HG03439 (cell line): Measurements from ENCODE around the gene TGFB1.
A peak's percentile ranks its signal among the peaks of the same experiment; 100 is the strongest.
"Not testable (repeated sequence)": the region's sequence is repeated elsewhere in the genome, so short reads cannot be mapped to it uniquely, and the experiment has no call there.

ENCODE experiments used
- ATAC-seq: cut with Tn5 transposase; IDR thresholded peaks from one replicate; pipeline ENCODE4 v1.9.1; 2021; ENCODE audit warnings: mild to moderate bottlenecking, moderate library complexity; ENCODE audit not compliant: unreplicated experiment

The TGFB1 gene

DNA sequence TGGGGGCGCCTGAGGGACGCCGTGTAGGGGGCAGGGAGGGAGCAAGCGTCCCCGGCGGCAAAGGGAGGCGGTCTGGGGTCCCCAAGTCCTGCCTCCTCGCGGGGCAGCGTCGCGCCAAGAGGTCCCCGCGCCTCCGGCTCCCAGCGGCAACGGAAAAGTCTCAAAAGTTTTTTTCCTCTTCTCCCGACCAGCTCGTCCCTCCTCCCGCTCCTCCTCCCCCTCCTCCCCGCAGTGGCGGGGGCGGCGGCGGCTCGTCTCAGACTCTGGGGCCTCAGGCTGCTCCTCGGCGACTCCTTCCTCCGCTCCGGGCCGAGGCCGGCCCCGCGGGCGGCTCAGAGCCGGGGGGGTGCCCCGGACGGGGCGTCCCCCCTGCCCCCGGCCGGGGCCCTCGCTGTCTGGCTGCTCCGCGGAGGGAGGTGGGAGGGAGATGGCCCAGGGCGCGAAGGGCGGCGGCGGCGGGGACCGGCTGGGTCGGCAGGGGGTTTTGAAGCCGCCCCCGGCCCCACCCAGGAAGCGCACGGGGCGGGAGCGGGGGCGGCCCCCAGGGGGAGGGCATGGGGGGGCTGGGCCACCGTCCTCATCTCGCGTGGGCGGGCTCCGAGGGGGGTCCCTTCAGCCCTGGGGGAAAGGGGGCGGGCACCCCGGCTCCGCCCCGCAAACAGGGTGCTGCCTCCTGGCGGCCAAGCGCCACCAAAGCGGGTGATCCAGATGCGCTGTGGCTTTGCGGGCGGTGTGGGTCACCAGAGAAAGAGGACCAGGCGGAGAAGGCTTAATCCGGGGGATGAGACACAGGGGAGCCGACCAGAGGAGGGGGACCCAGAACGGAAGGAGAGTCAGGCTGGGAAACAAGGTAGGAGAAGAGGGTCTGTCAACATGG is at the start of gene TGFB1:
Gene TGFB1 (minus strand): TSS at position 457 of the 877 bp plus-strand sequence. CDS start 878 bp downstream, outside the sequence.
- ATAC-seq, result peak; percentile 49

DNA sequence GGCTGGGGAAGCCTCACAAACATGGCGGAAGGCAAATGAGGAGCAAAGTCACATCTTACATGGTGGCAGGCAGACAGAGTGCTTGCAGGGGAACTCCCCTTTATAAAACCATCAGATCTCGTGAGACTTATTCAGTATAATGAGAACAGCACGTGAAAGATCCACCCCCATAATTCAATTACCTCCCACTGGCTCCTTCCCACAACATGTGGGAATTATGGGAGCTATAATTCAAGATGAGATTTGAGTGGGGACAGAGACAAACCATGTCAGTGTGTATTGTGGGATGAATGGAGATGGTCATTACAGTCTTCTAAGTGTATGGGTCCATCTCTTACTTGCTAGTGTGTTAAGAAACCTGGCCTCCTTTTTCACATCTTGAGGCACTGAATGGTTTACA is 48.3 kb upstream of the TGFB1 start:
- ATAC-seq, result no peak

DNA sequence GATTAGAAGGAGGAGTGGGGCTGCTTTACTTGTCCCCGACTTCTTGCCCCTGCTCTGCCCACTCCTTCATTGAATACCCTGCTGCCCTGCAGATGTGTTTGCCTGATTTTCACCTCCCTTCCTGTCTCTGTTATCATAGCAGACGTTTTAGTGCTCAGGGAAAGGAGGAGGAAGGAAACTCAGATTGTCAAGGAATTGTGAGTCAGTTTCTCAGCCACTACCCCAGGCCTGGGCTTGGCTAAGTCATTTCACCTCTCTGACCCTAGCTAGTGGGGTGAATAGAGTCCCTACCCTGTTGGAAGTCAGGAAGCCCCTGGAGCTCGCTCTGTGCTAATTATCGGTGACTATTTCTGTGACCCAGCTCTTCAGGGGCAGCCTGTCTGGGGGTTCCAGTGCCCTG is 47.8 kb upstream of the TGFB1 start:
- no peak for ATAC-seq

DNA sequence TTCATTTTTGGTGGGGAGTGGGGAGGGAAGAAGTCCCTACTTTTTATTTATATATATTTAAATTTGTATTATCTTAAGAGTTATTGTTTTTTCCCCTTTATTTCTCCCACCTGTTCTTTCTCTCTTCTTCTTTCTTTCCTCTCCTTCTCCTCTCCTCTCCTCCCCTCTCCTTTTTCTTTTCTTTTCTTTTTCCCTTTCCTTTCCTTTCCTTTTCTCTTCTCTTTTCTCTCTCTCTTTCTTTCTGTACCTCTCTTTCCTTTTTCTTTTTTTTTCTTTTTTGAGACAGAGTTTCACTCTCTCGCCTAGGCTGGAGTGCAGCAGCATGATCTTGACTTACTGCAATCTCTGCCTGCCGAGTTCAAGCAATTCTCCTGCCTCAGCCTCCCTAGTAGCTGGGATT is 45.8 kb upstream of the TGFB1 start:
- ATAC-seq, result no peak

DNA sequence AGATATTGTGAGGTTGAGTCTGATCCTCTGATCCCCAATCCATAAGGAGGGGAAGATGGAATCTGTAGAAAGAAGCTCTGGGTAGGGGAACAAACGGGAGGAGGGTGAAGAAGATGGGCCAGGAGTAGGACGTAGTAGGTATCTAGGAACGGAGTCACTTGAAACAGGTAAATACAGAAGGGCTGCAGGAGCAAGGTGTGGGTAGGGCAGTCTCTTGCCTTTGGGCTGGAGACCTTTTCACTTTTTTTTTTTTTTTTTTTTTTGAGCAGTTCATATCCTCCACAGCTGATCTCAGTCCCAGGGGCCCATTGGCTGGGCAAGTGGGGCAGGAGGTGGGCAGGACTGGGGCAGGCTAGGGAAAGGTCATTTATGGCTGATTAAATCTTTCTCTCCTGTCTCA is 45.4 kb upstream of the TGFB1 start:
- ATAC-seq, result no peak

DNA sequence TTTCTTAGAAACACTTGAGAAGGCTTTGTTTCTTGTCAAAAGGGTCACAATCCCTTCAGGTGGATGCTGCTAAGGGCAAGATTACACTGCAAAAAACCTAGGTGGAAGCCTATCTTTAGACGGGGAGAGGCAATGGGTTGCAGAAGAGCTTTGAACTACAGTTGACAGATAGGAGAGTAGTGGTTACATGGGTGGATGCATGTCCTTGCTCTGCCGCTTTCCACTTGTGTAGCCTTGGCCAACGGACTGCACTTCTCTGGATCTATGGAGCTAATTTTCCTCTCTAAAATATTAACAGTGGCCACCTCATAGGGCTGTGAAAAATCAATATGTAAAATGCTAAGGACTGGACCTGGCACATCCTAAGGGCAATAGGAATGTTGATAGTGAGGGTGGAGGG is 44.9 kb upstream of the TGFB1 start:
- no peak for ATAC-seq

DNA sequence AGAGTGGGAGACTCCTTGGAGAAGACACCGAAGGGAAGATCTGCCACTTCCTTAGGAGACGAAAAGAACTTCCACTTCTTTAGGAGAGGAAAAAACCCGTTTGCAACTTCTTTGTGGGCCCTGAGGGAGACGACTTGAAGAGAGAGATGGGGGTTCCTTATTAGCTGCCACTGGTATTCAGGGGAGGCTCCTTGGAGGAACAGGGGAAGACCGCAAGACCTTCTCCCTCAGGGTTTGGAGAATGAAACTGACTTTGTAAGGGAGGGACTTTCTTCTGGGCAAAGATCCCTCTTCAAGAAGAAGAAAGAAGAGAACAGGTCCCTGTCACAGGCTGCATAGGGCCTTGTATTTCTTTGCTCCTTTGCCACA is 44.3 kb upstream of the TGFB1 start:
- ATAC-seq, result no peak

DNA sequence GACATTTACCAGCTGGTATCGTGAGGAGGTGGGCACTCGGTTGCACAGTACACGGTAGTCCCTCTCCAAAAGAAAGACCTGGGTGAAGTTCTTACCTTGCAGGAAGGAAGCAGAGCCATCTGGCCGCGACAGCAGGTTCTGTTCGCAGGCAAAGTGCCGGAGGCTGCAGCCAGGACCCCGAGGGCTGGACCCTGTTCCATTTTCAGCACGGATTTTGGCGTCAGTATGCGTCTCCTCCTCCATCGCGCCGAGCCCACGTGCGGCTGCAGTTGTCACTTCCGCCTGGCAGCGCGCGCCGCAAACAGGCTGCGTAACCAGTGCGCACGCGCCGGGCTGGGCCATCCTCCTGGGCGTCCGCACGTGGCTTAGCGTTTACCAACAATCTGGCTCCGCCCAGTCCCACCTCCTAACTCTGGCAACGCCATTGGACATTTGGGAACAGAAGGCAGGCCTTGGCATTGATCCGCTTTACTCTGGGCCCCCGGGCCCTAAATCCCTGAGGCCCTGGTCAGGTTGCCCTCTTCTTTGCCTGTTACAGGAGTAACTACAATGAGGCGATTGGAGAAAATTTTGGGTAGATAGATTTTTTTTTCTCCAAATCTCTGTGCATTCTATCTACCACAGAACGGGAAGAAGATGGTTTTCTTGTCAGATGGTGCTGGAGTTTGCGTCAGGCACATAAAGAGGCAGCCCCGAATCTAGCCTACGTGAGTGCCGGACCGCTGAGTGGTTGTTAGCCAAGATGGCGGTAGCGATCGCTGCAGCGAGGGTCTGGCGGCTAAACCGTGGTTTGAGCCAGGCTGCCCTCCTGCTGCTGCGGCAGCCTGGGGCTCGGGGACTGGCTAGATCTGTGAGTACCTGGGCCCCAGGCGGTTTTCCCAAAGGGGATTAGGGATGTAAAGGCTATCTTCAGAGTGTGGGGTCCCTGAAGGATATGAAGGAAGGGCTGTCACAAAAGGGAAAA is 43.6 kb upstream of the TGFB1 start, which contains the start of the genes BCKDHA and EXOSC5:
Gene BCKDHA (plus strand): TSS at position 733 of the 964 bp plus-strand sequence. CDS start 10 bp downstream, at position 743.
Gene EXOSC5 (minus strand): TSS at position 274 of the 964 bp plus-strand sequence. CDS start 31 bp downstream, at position 243.
- peak; percentile 88 for ATAC-seq

DNA sequence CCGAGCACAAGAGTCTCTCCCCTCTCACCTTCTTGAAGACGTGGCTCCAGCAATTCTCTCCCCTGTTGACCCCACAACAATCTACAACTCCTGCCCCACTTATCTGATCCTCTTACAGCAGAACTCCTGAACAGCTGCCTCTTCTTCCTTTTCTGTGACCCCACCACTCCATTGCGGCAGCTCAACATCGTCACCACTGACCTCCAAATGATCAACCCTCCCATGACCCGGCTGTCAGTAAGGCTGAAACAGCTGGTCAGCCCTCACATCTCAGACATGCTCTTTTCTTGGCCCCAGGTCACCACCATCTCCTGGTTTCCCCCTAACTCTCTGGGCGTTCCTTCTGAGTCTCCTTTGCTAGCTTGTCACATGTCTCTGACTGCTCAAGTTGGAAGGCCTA is 41.6 kb upstream of the TGFB1 start:
- ATAC-seq, result no peak

DNA sequence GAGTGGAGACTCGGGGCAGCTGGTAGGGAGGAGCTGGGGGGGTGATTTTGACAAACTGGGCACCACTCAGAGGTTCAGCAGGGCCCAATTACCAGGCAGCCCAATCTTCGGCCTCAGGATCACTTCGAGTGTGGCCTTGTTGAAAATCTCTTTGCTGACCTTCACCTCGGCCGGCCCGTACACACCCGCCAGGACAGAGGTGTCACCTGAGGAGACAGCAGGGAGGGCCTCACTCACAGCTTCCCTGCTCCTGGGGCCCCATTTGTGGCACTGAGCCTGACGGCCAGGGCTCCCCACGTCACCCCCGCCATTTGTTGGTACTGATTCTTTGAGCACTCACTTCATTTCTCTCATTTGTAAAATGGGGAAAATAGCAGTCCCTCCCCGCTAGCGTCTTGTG is 39.1 kb upstream of the TGFB1 start:
- ATAC-seq, result no peak

DNA sequence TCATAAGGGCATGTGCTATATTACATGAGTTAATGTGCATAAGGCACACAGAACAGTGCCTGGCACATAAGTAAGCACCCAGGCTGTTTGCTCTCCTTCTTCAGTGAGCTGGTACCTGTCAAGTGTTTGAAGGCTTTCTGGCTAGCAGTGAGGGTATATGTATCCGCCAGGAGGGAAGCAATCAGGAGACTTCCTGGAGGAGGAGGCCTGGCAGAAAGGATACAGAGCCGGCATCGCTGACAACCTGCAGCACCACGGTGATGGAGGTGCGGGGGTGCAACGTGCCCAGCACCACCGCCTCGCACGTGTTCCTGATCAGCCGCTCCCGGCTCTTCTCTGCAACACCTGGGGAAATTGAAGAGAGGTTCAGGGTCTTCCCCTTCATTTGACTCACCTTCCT is 37.9 kb upstream of the TGFB1 start:
- ATAC-seq, result no peak

DNA sequence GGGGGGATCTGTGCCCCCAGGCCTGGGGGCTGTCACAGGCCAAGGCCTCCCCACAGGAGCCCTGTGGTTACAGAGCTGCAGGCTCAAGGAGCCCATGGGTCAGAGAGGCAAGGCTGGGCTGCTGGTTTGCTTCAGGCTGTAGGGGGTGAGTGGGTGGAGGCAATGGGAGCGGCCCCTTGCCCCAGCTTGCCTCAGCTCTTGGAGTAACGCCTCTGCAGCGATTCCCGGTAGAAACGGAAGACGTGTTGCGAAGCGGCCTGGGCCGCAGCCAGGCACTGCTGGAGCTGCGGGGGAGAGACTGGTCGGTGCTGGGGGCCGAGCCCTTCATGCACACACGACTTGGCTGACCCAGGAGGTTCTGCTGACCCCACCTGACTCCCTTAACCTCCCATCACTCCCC is 32.7 kb upstream of the TGFB1 start:
- no peak for ATAC-seq

DNA sequence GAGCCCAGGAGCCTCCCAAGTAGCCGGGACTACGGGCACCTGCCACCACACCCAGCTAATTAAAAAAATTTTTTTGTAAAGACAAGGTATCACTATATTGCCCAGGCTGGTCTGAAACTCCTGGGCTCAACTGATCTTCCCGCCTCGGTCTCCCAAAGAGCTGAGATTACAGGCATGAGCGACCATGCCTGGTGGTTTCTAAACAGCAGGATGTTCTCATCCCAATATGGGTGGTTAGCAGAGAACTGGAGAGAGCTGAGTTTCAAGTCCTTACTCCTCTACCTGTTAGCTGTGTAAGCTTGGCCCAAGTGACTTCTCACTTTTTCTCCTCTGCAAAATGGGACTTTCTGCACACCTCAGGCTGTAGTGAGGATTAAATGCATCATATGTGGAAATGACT is 30.6 kb upstream of the TGFB1 start:
- no peak for ATAC-seq

DNA sequence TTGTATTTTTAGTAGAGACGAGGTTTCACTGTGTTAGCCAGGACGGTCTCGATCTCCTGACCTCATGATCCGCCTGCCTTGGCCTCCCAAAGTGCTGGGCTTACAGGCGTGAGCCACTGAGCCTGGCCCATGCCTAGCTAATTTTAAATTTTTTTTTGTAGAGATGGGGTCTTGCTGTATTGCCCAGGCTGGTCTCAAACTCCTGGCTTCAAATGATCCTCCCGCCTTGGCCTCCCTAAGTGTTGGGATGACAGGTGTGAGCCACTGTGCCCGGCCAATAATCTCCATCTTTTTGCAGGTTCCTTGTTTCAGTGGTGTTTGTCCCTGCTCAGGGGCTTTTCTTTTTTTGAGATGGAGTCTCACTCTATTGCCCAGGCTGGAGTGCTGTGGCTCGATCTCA is 27.8 kb upstream of the TGFB1 start:
- ATAC-seq, result not testable (repeated sequence)

DNA sequence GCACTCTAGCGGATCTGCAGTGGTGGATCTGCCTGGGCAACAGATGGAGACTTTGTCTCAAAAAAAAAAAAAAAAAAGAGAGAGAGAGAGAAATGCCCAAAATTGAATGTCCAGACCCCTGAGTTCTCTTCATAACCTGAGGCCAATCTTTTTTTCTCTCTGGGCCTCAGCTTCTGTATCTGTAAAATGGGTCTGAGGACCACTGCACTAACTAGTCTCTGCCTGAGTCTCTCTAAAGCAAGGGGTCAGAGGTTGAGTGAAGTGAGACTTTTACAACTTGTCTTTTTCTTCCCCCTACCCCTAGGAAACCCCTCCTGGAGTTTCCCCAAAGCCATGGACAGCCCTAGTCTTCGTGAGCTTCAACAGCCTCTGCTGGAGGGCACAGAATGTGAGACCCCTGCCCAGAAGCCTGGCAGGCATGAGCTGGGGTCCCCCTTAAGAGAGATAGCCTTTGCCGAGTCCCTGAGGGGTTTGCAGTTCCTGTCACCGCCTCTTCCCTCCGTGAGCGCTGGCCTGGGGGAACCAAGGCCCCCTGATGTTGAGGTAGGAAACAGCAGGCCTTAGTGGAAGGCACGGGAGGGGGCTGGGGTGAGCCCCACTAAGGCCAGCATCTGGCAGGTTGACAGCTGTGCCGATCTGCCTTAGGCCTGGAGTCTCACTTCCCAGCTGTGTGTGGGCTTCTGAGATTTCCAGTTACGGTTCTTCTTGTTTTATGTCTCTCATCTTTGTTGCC is 24.4 kb upstream of the TGFB1 start:
- no peak for ATAC-seq

DNA sequence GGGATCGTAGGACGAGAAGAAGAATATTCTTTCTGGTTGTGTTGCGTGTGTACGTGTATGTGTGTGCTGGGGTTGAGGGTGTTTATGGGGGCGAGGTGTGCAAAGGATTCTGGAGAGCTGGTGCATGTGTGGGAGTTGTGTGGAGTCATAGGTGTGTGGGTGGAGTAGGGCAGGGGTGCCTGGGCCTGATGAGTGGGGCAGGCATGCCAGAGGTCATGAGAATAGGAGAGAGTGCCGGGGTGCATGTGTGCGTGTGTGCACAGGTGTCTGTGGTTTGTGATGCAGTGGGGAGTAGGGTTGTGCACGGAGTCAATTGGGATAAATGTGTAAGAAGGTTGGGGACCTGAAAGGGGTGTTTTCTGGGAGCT is 23.3 kb upstream of the TGFB1 start:
- ATAC-seq, result no peak

DNA sequence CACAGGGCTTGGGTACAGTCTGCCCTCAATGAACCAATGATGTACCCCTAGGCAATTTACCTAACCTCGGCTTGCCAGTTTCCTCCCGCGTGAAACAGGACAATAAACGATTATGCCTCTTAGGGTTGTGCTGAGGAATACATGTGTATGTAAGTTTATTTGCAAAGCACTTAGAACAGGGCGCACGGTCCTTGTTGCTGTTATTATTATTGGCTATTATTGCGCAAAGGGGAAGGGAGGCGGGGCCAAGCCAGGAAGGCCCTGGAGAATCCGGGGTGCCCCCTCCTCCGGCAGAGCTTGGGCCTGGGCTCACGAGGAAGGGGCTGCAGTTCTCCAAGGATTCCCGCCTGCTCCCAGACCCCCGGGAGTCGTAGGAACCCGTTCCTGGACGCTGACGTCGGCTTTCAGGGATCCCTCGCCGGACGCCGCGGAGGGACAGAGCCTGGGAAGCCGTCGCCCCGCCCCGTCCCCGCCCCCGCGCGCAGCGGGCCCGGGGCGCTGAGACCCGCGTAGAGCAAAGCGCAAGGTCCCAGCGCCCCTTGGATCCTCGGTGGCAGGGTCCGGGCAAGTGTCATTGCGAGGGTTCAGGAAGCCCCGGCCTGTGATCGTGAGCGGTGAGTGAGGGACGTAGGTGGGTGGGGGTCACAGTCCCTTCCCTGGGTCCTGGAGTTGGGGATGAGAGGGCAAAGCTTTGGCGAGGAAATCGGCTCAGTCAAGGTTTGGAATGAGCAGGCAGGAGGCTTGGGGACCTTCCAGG is 22.7 kb upstream of the TGFB1 start, which contains the start of gene TMEM91:
Gene TMEM91 (plus strand): TSS at position 293 of the 757 bp plus-strand sequence. CDS start 1,777 bp downstream, outside the sequence.
- no peak for ATAC-seq

DNA sequence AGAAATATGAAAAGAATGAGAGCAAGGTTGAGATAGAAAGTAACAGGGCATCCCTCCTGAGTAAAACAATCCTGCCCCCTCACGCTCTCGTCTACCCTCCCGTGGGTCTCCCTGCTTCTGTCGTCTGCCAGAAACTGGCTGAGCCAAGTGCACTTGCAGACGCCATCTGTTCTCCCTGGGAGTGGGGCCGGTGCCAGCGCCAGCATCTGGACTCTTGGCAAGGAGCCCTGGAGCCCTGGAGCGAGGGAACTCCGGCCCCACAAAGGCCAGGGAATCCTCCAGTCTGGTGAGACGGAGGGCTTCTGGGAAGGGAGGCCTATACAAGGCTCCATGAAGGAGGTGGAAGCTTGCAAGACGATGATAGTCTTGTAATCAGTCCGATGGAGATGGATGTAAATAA is 20.3 kb upstream of the TGFB1 start:
- no peak for ATAC-seq

DNA sequence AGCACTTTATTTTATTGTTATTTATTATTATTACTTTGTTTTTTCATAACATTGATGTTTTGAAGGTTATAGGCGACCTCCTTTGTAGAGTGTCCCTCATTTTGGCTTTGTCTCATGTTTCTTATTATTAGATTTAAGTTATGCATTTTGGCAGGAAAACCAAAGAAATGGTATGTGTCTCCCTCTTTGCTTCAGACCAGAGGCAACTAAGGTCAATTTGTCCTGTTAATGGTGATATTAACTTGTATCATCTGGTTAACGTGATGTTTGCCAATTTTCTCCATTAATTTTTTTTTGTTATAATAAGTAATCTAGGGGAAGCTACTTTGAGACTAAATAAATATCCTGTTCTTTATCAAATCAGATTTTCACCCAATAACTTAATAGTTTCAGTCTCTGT is 18.8 kb upstream of the TGFB1 start:
- ATAC-seq, result no peak

DNA sequence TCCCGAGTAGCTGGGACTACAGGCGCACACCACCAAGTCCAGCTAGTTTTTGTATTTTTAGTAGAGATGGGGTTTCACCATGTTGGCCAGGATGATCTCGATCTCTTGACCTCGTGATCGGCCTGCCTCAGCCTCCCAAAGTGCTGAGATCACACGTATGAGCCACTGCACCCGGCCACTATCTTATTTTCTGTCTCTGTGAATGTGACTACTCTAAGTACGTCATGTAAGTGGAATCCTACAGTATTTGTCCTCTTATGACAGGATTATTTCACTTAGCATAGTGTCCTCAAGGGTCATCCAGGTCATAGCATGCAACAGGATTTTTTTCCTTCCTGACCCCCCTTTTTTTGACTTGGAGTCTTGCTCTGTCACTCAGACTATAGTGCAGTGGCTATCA is 17.8 kb upstream of the TGFB1 start:
- ATAC-seq, result no peak
